IMR-90 (cell line): ENCODE measurements around the gene WSB2. TPM values are rescaled to one million over a fixed set of nuclear protein-coding genes. Genes with fewer than 3 reads are reported as not detected.

Source experiments
- ATAC-seq: fragments of 200-7000 bp; cut with Tn5 transposase; 2 replicates; pipeline ENCODE4 v1.9.1; 2020; ENCODE audit warnings: low read depth, mild to moderate bottlenecking, moderate library complexity
- BruUV-seq: library from RNA; stranded (reverse); fragments of 400-500 nt; replicated peaks from 2 replicates; lab custom pipeline; 2021; lab: Mats Ljungman, UMichigan
- CTCF ChIA-PET: fragments of 300-600 bp; formaldehyde crosslinking; extraction: SDS; loops from one replicate; lab custom pipeline; 2021; ENCODE audit warnings: antibody characterized with exemption; lab: Yijun Ruan, JAX
- POLR2A ChIA-PET: fragments of 300-600 bp; sonication (Branson Sonifier 250); formaldehyde crosslinking; loops from one replicate; lab custom pipeline; 2022; ENCODE audit warnings: antibody characterized with exemption; ENCODE audit not compliant: unreplicated experiment; lab: Charles Lee
- DNase-seq: peaks from one replicate; pipeline ENCODE4 v3.0.0; 2013
- H2AFZ ChIP-seq: replicated peaks from 2 replicates; pipeline ENCODE3; 2013; ENCODE audit warnings: low read length, mild to moderate bottlenecking; ENCODE audit not compliant: poor library complexity
- H2AK5ac ChIP-seq: 2 replicates; pipeline ENCODE4 v1.6.1; 2013; ENCODE audit warnings: low read depth, low read length, inconsistent platforms
- H2AK9ac ChIP-seq: replicated peaks from 2 replicates; pipeline ENCODE3; 2013; ENCODE audit warnings: mild to moderate bottlenecking, low read depth, low read length, moderate library complexity; ENCODE audit not compliant: poor library complexity
- H2BK120ac ChIP-seq: 2 replicates; pipeline ENCODE4 v1.6.1; 2013; ENCODE audit warnings: low read depth, low read length, inconsistent platforms
- H2BK15ac ChIP-seq: 3 replicates; pipeline ENCODE4 v1.6.1; 2013; ENCODE audit warnings: low read depth, low read length, inconsistent platforms
- H2BK20ac ChIP-seq: 2 replicates; pipeline ENCODE4 v1.6.1; 2013; ENCODE audit warnings: low read depth, mild to moderate bottlenecking, inconsistent platforms, low read length, moderate library complexity
- H2BK5ac ChIP-seq: 2 replicates; pipeline ENCODE4 v1.6.1; 2013; ENCODE audit warnings: mild to moderate bottlenecking, low read depth, low read length, inconsistent platforms; ENCODE audit not compliant: poor library complexity, severe bottlenecking
- H3K14ac ChIP-seq: replicated peaks from 2 replicates; pipeline ENCODE4 v1.6.1; 2013; ENCODE audit warnings: low read depth, low read length, inconsistent platforms
- H3K18ac ChIP-seq: 2 replicates; pipeline ENCODE4 v1.6.1; 2013; ENCODE audit warnings: low read depth, low read length, control low read depth
- H3K23ac ChIP-seq: 2 replicates; pipeline ENCODE4 v1.6.1; 2013; ENCODE audit warnings: low read depth, low read length, inconsistent platforms
- H3K27ac ChIP-seq: 2 replicates; pipeline ENCODE4 v1.5.1; 2013; ENCODE audit warnings: mild to moderate bottlenecking, control low read depth, low read length; ENCODE audit not compliant: insufficient read depth
- H3K27me3 ChIP-seq: 2 replicates; pipeline ENCODE4 v1.6.1; 2013; ENCODE audit warnings: low read length; ENCODE audit not compliant: control insufficient read depth, insufficient read depth
- H3K36me3 ChIP-seq: 2 replicates; pipeline ENCODE4 v1.6.1; 2013; ENCODE audit warnings: low read length, mixed read lengths; ENCODE audit not compliant: control insufficient read depth, insufficient read depth
- H3K4ac ChIP-seq: 2 replicates; pipeline ENCODE4 v1.6.1; 2013; ENCODE audit warnings: low read depth, low read length, inconsistent platforms
- H3K4me1 ChIP-seq: 2 replicates; pipeline ENCODE4 v1.6.1; 2013; ENCODE audit warnings: low read length, mixed read lengths; ENCODE audit not compliant: control insufficient read depth, insufficient read depth
- H3K4me2 ChIP-seq: 2 replicates; pipeline ENCODE4 v1.6.1; 2013; ENCODE audit warnings: low read depth, mild to moderate bottlenecking, control low read depth, low read length, moderate library complexity
- H3K4me3 ChIP-seq: 2 replicates; pipeline ENCODE4 v1.5.1; 2013; ENCODE audit warnings: low read depth, mild to moderate bottlenecking, control low read depth, low read length, moderate library complexity; ENCODE audit not compliant: insufficient read depth
- H3K56ac ChIP-seq: 2 replicates; pipeline ENCODE4 v1.6.1; 2013; ENCODE audit warnings: low read length, inconsistent platforms; ENCODE audit not compliant: insufficient read depth; ENCODE audit errors: extremely low read depth
- H3K79me1 ChIP-seq, 2 experiments: 2 replicates each; pipeline ENCODE4 v1.6.1; 2013; ENCODE audit warnings: low read length in 2 of 2, inconsistent platforms in 1 of 2, low read depth in 1 of 2
- H3K9ac ChIP-seq: 2 replicates; pipeline ENCODE4 v1.6.1; 2013; ENCODE audit warnings: low read depth, low read length, control low read depth
- H3K9me1 ChIP-seq: 2 replicates; pipeline ENCODE4 v1.6.1; 2013; ENCODE audit warnings: low read length, inconsistent platforms; ENCODE audit not compliant: insufficient read depth
- H3K9me3 ChIP-seq: 2 replicates; pipeline ENCODE4 v1.6.1; 2013; ENCODE audit warnings: low read length; ENCODE audit not compliant: control insufficient read depth, insufficient read depth
- H4K20me1 ChIP-seq: 2 replicates; pipeline ENCODE4 v1.6.1; 2013; ENCODE audit warnings: low read length, inconsistent platforms; ENCODE audit not compliant: insufficient read depth
- H4K5ac ChIP-seq: 2 replicates; pipeline ENCODE4 v1.6.1; 2013; ENCODE audit warnings: mild to moderate bottlenecking, low read depth, low read length, control low read depth
- H4K8ac ChIP-seq, 2 experiments: 2 replicates each; pipeline ENCODE4 v1.6.1; 2013; ENCODE audit warnings: low read depth in 2 of 2, low read length in 2 of 2, control low read depth in 1 of 2, inconsistent platforms in 1 of 2
- H4K91ac ChIP-seq: 2 replicates; pipeline ENCODE4 v1.6.1; 2013; ENCODE audit warnings: low read depth, low read length, inconsistent platforms; ENCODE audit not compliant: insufficient read depth
- CEBPB ChIP-seq: IDR thresholded peaks from 2 replicates; pipeline ENCODE4 v1.6.1; 2012; ENCODE audit warnings: low read depth, low read length, improper control_type of control experiment
- CHD1 ChIP-seq: IDR thresholded peaks from 2 replicates; pipeline ENCODE4 v1.6.1; 2012; ENCODE audit warnings: low read depth, low read length, improper control_type of control experiment
- CTCF ChIP-seq: conservative IDR thresholded peaks from 2 replicates; pipeline ENCODE4 v1.5.1; 2012; ENCODE audit warnings: mild to moderate bottlenecking, low read depth, low read length, improper control_type of control experiment
- FOS ChIP-seq: fragments of 150-350 bp; IDR thresholded peaks from 2 replicates; pipeline ENCODE4 v1.6.1; 2016; ENCODE audit warnings: low read depth, low read length
- MAFK ChIP-seq: IDR thresholded peaks from 2 replicates; pipeline ENCODE4 v1.6.1; 2012; ENCODE audit warnings: low read depth, low read length, improper control_type of control experiment
- MAZ ChIP-seq: IDR thresholded peaks from 2 replicates; pipeline ENCODE4 v1.6.1; 2012; ENCODE audit warnings: low read depth, mild to moderate bottlenecking, low read length, improper control_type of control experiment, moderate library complexity, borderline replicate concordance
- MXI1 ChIP-seq: IDR thresholded peaks from 2 replicates; pipeline ENCODE4 v1.6.1; 2012; ENCODE audit warnings: low read depth, mild to moderate bottlenecking, low read length, moderate library complexity, borderline replicate concordance
- NFE2L2 ChIP-seq: fragments of 150-350 bp; IDR thresholded peaks from 2 replicates; pipeline ENCODE4 v1.6.1; 2016; ENCODE audit warnings: low read depth, mild to moderate bottlenecking, low read length
- POLR2A ChIP-seq: IDR thresholded peaks from 2 replicates; pipeline ENCODE4 v1.6.1; 2012; ENCODE audit warnings: mild to moderate bottlenecking, low read depth, low read length
- RAD21 ChIP-seq: IDR thresholded peaks from 2 replicates; pipeline ENCODE4 v1.6.1; 2012; ENCODE audit warnings: low read length, improper control_type of control experiment
- RCOR1 ChIP-seq: IDR thresholded peaks from 2 replicates; pipeline ENCODE4 v1.6.1; 2012; ENCODE audit warnings: mild to moderate bottlenecking, low read length, improper control_type of control experiment; ENCODE audit not compliant: insufficient replicate concordance
- RFX5 ChIP-seq: IDR thresholded peaks from 2 replicates; pipeline ENCODE4 v1.8.0; 2012; ENCODE audit warnings: low read depth, mild to moderate bottlenecking, low read length, moderate library complexity
- USF2 ChIP-seq: fragments of 150-350 bp; IDR thresholded peaks from 2 replicates; pipeline ENCODE4 v1.6.1; 2017; ENCODE audit warnings: mild to moderate bottlenecking, antibody characterized with exemption, low read length, low read depth
- WGBS, 2 experiments: methylation state at CpG; one replicate each; pipeline versions ENCODE4 v1.1.5 to v1.1.7; 2013; ENCODE audit warnings: missing lambda C conversion rate in 2 of 2; ENCODE audit not compliant: insufficient read length in 1 of 2; ENCODE audit errors: extremely low coverage in 2 of 2; 5-methylcytosine and 5-hydroxymethylcytosine counted together
- dilution Hi-C: fragments of 300-500 bp; cut with HindIII; formaldehyde crosslinking; loops from one replicate; pipeline ENCODE4 v1.14.3; 2018; ENCODE audit warnings: low sequenced_read_pairs; ENCODE audit not compliant: unreplicated experiment
- in situ Hi-C: fragments of 300-500 bp; cut with MboI; formaldehyde crosslinking; loops from 3 replicates; pipeline ENCODE4 v1.14.3; 2019; ENCODE audit warnings: low sequenced_read_pairs, inconsistent platforms, mixed read lengths
- intact Hi-C: fragments of 100-400 bp; cut with micrococcal nuclease; formaldehyde crosslinking; loops from 2 replicates; pipeline ENCODE4 v1.10.0; 2022
- polyA plus RNA-seq, 3 experiments: library from polyadenylated mRNA; depleted of rRNA; stranded (reverse); fragments of >200 nt; gene quantifications; 2 replicates each; pipeline ENCODE4 v1.2.3, GENCODE V29; 2012; ENCODE audit warnings: low replicate concordance in 1 of 3
- total RNA-seq: library from RNA; depleted of rRNA; stranded (reverse); fragments of >200 nt; gene quantifications from 2 replicates; pipeline ENCODE4 v1.2.3, GENCODE V29; 2012
- TF ChIP-seq, protein P1 (sequence below): fragments of 150-350 bp; IDR thresholded peaks from 2 replicates; pipeline ENCODE4 v1.6.1; 2016; ENCODE audit warnings: low read depth, mild to moderate bottlenecking, low read length, moderate library complexity, borderline replicate concordance

WSB2 gene
- total and polyA plus RNA-seq, 2 of the 4 experiments (the other 2 are of a cell fraction): 92.8 to 180 TPM

DNA sequence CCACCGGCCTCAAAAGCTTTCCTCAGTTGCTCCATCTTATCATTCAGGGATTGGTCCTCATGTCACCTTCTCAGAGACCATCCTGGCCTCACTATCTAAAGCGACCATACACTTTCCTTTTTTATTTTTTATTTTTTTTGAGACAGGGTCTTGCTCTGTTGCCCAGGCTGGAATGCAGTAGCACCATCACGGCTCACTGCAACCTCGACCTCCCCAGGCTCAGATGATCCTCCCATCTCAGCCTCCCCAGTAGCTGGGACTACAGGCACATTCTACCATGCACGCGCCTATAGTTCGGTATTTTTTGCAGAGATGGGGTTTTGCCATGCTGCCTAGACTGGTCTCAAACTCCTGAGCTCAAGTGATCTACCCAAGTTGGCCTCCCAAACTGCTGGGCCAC is 2.8 kb downstream of the WSB2 start:
- TF ChIP-seq RAD21 (no peak), CHD1 (no peak), POLR2A (no peak), RCOR1 (no peak), MAZ (no peak), MAFK (no peak), RFX5 (no peak), CTCF (no peak), USF2 (no peak), FOS (no peak), MXI1 (no peak), CEBPB (no peak), NFE2L2 (no peak)
- TF ChIP-seq, protein P1, sequence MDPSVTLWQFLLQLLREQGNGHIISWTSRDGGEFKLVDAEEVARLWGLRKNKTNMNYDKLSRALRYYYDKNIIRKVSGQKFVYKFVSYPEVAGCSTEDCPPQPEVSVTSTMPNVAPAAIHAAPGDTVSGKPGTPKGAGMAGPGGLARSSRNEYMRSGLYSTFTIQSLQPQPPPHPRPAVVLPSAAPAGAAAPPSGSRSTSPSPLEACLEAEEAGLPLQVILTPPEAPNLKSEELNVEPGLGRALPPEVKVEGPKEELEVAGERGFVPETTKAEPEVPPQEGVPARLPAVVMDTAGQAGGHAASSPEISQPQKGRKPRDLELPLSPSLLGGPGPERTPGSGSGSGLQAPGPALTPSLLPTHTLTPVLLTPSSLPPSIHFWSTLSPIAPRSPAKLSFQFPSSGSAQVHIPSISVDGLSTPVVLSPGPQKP: no peak
- ATAC-seq: no peak
- dilution Hi-C loops: no loop called here

More for the DNA sequence above, 2.8 kb downstream of the WSB2 start:
- Histone ChIP-seq H3K18ac (no peak overlapping the region), H2BK15ac (no peak overlapping the region), H2AK5ac (no peak overlapping the region), H3K79me1 (peaks cover 10 to 67% of the 10 kb centered on the region in 2 experiments), H3K9ac (no peak overlapping the region), H4K20me1 (peaks cover 17% of the 10 kb centered on the region), H2AFZ (no peak overlapping the region), H4K91ac (peak overlapping the region; percentile 29; the same call in 1 of the 2 replicates), H3K4ac (peak overlapping the region; percentile 38; the same call in 1 of the 2 replicates), H3K4me2 (no peak overlapping the region), H2BK20ac (no peak overlapping the region; the same call in 1 of the 2 replicates), H2BK5ac (no peak overlapping the region), H3K9me1 (peaks cover 14% of the 10 kb centered on the region), H3K14ac (no peak overlapping the region), H3K9me3 (no peaks in the 10 kb centered on the region), H3K4me3 (no peak overlapping the region), H3K4me1 (peaks cover 10% of the 10 kb centered on the region), H4K8ac (no peak overlapping the region), H3K27ac (no peak overlapping the region), H4K5ac (no peak overlapping the region), H3K36me3 (no peaks in the 10 kb centered on the region; the same call in 1 of the 2 replicates), H3K56ac (no peak overlapping the region), H2BK120ac (no peak overlapping the region), H3K23ac (peak overlapping the region; percentile 43; the same call in 1 of the 2 replicates), H2AK9ac (no peak overlapping the region), H3K27me3 (no peaks in the 10 kb centered on the region)
- BruUV-seq: no TSS peak
- POLR2A ChIA-PET: no interaction called here
- WGBS, 2 experiments: 87% methylated on average over 3 of the region's 7 CpGs; no CpG with 5 or more reads in 1 of the 2 experiments
- DNase-seq: no peak
- intact Hi-C loops (no loop called here), in situ Hi-C loops (no loop called here)
- CTCF ChIA-PET: no interaction called here
